ENCODE results near the gene KDF1. TPM values are rescaled to one million over a fixed set of nuclear protein-coding genes. Genes with fewer than 3 reads are reported as not detected.

The KDF1 gene
- total RNA-seq, 2 experiments from 2014 or later: not detected

- ChIA-PET POLR2A (interaction anchor here (0.7 kb wide), 1 partner anchor 30 kb away, joined by 3 read pairs; no protein-coding TSS in a partner anchor), CTCF (ENCODE audit: unreplicated experiment) (no interaction called here)
- no peaks in the 10 kb centered on the region for H3K36me3 ChIP-seq (ENCODE audit: insufficient read depth, low read length)
- H3K4me3 ChIP-seq (ENCODE audit: low read depth, low read length, poor library complexity, severe bottlenecking): no peak overlapping the region
- no peaks in the 10 kb centered on the region for H3K79me2 ChIP-seq (ENCODE audit: insufficient read depth, low read depth, low read length)
- H2AFZ ChIP-seq (ENCODE audit: low read length): no peak overlapping the region
- no peak overlapping the region for H3K4me2 ChIP-seq (ENCODE audit: low read length)
- no TSS peak for BruUV-seq (replicated peaks)
- no peaks in the 10 kb centered on the region for H3K9me2 ChIP-seq (ENCODE audit: insufficient read depth, low read length)
- no peak for DNase-seq (ENCODE audit: low spot score)
- no peak for TF ChIP-seq CTCF (conservative IDR thresholded peaks at IDR 0.05; ENCODE audit: low read length)
- TF ChIP-seq EZH2phosphoT487 (IDR thresholded peaks at IDR 0.05; ENCODE audit: borderline replicate concordance, low read depth, low read length): no peak
- intact Hi-C loops (cut with micrococcal nuclease; ENCODE audit: unreplicated experiment): no loop called here
- no peaks in the 10 kb centered on the region for H3K4me1 ChIP-seq (ENCODE audit: insufficient read depth, low read length, poor library complexity, severe bottlenecking)
- no peaks in the 10 kb centered on the region for H3K9me3 ChIP-seq (ENCODE audit: low read length)
- H4K20me1 ChIP-seq (ENCODE audit: insufficient read depth, low read length): no peaks in the 10 kb centered on the region
- no peak overlapping the region for H3K27ac ChIP-seq (ENCODE audit: low read depth, low read length, poor library complexity, severe bottlenecking)
These were observed 21.0 kb upstream of the KDF1 start for GRCh38 chr1:26981146-26981846.

GRCh38 chr1:26978901-26979300 is 18.6 kb upstream of the KDF1 start:
- ChIA-PET POLR2A (interaction anchor here (0.9 kb wide), 1 partner anchor 42 kb away, joined by 3 read pairs; no protein-coding TSS in a partner anchor), CTCF (ENCODE audit: unreplicated experiment) (no interaction called here)
- H3K4me1 ChIP-seq (ENCODE audit: insufficient read depth, low read length, poor library complexity, severe bottlenecking): no peaks in the 10 kb centered on the region
- no peaks in the 10 kb centered on the region for H3K9me3 ChIP-seq (ENCODE audit: low read length)
- no peak for DNase-seq (ENCODE audit: low spot score)
- no peaks in the 10 kb centered on the region for H4K20me1 ChIP-seq (ENCODE audit: insufficient read depth, low read length)
- TF ChIP-seq EZH2phosphoT487 (IDR thresholded peaks at IDR 0.05; ENCODE audit: borderline replicate concordance, low read depth, low read length) (no peak), CTCF (conservative IDR thresholded peaks at IDR 0.05; ENCODE audit: low read length) (no peak)
- H3K36me3 ChIP-seq (ENCODE audit: insufficient read depth, low read length): no peaks in the 10 kb centered on the region
- H3K4me2 ChIP-seq (ENCODE audit: low read length): no peak overlapping the region
- BruUV-seq (replicated peaks): no TSS peak
- H3K9me2 ChIP-seq (ENCODE audit: insufficient read depth, low read length): no peaks in the 10 kb centered on the region
- no peak overlapping the region for H3K4me3 ChIP-seq (ENCODE audit: low read depth, low read length, poor library complexity, severe bottlenecking)
- H2AFZ ChIP-seq (ENCODE audit: low read length): no peak overlapping the region
- no peaks in the 10 kb centered on the region for H3K79me2 ChIP-seq (ENCODE audit: insufficient read depth, low read depth, low read length)
- intact Hi-C loops (cut with micrococcal nuclease; ENCODE audit: unreplicated experiment): no loop called here
- H3K27ac ChIP-seq (ENCODE audit: low read depth, low read length, poor library complexity, severe bottlenecking): no peak overlapping the region
